ENCODE results near the gene L3HYPDH.

The L3HYPDH gene

DNA sequence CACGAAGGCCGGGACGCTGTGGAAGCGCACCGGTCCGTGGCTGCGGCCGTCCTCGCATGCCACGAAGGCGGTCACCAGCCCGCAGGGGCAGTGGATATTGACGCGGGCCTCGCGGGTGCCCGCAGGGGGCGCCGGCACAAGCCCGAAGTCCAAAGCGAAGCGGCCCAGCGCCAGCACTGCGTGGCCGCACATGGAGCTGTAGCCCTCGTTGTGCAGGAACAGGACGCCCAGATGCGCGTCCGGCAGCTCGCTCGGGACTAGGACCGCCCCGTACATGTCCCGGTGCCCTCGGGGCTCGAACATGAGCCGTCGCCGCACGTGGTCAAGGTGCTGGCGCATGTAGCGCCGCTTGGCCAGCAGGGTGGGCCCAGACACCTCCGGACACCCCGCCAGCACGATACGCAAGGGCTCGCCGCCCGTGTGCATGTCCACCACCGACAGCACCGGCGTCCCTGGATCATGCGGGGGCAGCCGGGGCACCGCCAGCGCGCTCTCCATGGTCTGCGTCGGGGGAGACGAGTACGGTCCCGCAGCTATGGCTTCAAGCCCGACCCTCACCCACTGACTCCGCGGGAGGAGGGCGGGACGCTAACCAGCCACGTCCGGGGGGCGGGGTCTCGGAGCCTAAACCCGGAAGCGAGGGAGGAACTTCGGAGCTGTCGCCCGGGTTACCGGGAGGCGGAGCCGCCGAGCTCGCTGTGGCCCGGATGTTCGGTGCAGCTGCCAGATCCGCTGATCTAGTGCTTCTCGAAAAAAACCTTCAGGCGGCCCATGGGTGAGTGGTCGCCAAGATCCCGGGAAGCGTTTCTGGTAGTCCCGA lies at the start of gene L3HYPDH, which contains the start of gene JKAMP:
TSS of gene L3HYPDH (minus strand) at position 590 of the 820 bp plus-strand sequence. CDS start at position 498, 92 bp downstream.
TSS of gene JKAMP (plus strand) at position 699 of the 820 bp plus-strand sequence. CDS start at position 772, 73 bp downstream.
- peak; percentile 94 for DNase-seq

GRCh38 chr14:59532419-59532818 lies 48.2 kb upstream of the L3HYPDH start:
- DNase-seq, result no peak

- no peak for DNase-seq
Observed at GRCh38 chr14:59530349-59530748, 46.1 kb upstream of the L3HYPDH start.

DNA sequence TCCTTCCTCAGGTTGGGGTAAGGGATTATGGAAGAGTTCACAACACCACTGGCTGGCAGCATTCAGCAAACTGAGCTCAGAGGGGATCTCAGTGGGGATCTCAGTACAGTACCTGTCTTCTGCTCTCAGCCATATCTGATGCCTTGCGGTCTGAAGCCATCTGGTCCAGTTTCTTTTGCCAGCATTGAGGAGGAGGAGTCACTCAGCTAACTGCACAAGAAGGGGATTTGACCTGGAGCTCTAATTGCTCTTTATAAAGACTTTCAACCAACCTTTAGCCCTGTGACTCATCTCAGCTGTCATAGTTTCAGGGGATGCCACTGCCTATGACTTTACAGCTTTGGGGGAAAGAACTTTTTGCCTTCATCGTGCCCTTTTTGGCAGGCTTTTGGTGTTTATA lies 45.0 kb upstream of the L3HYPDH start:
- no peak for DNase-seq

- no peak for DNase-seq
Observed at GRCh38 chr14:59520224-59520623, 36.0 kb upstream of the L3HYPDH start.

DNA sequence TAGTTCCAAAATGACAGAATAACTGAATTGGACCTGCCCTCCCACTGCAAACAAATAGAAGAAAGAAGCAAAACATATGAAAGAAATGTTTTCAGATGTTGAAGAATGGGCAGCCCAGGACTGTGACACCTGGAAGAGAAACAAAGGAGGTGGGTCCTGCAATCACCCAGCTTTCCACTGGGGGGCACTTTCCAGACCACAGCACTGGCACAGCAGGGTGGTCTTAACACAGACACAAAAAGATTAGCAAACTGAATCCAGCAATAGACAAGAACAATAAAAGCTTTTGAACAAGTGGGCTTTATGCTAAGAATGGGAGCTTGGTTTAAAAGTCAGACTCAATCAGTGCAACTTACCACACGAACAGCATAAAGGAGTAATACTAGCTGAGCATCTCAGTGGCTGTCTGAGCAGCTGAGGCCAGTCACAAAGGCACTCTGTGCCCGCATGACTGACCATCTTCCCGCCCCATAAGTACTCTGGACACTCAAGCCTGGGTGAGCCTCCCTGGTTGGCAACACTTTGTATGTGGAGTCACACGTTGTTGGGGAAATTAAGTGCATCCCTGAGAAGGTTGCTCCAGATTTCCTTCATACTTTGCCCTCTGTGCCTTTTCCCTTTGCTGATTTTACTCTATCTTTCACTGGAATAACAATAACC lies 27.8 kb upstream of the L3HYPDH start:
- peak; percentile 2 for DNase-seq

GRCh38 chr14:59510966-59511365 lies 26.8 kb upstream of the L3HYPDH start:
- no peak for DNase-seq

- no peak for DNase-seq
Observed at GRCh38 chr14:59510001-59510400, 25.8 kb upstream of the L3HYPDH start.

GRCh38 chr14:59509101-59509500 lies 24.9 kb upstream of the L3HYPDH start:
- DNase-seq, result no peak

DNA sequence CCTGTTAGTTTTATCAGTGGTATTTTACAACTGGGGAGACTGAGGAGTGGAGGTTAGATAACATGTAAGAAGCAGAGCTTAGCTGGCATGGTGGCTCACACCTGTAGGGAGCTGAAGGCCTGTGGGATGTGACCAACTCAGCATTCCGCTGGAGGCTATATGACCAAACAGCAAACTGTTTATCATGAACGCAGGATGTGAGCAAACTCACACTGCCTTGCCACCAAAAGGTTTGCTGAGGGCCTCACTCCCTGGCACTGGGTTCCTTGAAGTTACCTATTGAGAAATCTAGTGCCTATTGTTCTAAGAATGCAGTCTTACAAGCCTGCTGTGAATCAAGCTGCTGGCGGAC lies 23.5 kb upstream of the L3HYPDH start:
- no peak for DNase-seq

- DNase-seq, result peak; percentile 81
Observed at GRCh38 chr14:59507063-59507751, 23.0 kb upstream of the L3HYPDH start.

DNA sequence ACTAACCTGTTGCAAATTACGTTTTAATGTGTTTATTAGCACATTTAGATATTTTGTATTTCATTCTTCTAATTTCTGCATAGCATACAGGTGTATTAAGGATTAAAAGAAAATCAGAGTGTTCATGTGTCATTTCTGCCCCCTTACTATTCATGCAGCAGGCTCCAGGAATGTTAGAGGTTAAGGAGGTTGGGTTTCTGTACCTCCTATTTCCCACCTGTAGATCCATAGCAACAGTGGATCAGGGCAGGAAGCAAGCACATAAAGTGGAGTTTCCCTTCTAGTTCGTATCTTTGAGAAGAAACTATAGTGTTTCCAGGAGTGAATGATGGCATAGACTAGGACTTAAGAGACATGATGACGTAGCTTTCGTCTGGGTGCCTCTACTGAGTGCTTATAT lies 19.0 kb upstream of the L3HYPDH start:
- DNase-seq, result no peak

DNA sequence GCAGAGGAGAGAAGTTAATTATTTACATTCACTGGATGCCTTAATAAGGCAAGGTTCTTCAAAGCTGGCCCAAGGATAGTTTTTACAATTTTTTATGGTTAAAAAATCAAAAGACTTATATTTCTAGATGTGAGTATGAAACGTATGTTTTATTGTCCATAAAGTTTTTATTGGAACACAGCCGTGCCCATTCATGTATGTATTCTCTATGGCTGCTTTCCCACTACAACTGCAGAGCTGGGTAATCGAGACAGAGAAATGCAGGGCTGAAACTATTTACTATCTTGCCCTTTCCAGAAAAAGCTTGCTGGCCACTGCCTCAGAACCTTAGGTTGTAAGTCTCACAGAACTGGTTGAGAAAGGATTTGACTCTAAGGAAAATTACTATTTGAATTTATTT lies 16.5 kb upstream of the L3HYPDH start:
- no peak for DNase-seq

DNA sequence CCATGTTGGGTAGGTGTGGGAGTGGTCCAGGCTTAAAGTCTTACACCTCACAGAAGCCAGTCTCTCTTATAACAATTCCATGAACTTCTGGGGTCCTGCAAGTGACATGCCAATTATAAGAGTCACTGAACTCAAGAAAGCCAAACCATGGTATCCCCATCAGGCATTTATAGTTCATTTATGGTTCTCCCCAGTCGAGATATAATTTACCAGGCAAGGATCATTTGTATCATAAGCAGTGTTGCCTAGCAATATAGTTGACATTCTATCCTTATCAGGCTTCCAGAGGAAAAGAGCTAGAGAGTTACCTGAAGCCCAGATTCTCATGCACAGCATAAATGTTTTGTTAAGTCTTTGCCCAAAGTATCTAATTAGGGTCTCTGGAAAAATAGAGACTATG lies 8.2 kb upstream of the L3HYPDH start:
- DNase-seq, result no peak

GRCh38 chr14:59490756-59491155 lies 6.5 kb upstream of the L3HYPDH start:
- no peak for DNase-seq

- no peak for DNase-seq
Observed at GRCh38 chr14:59484639-59485175, 499 bp upstream of the L3HYPDH start.

- no peak for DNase-seq
Observed at GRCh38 chr14:59483363-59483762, 845 bp downstream of the L3HYPDH start.

DNA sequence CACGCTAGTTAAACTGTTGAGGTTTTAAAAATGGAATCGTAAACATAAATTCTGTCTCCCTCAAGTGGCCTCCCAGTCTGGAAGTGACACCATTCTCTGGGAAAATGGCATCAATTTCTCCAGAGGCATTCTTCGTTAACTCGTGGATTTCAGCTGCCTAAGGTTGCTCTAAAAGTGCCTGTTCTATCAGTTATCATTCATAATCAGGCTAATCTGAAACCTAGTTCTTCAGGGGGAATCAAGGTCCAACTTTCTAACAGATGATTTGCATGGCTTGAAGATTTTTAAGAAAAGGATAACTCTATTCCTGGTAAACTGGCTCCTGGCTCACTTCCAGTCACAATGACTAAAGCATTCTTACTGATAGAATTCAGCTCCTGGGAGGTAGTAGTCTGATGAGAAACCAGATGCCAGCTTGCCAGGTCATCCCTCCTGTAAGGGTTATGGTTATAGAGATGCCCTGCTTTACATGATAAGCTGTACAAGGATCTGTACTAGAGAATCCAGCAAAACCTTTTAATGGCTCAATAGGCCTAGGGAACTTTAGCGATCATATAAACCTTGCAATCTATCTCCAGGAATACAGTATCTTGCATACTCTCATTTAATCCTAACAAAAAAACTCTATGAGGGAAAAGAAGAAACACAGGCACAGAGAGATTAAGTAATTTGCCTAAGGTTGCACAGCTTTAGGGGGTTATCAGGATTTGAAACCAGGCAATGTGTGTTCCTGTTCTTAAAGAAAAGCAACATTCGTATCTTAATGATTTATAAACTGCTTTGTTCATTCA lies 1.5 kb downstream of the L3HYPDH start:
- peak; percentile 55 for DNase-seq

GRCh38 chr14:59481871-59482540 lies 2.2 kb downstream of the L3HYPDH start:
- DNase-seq, result peak; percentile 36

- no peak for DNase-seq
Observed at GRCh38 chr14:59481407-59481806, 2.8 kb downstream of the L3HYPDH start.

DNA sequence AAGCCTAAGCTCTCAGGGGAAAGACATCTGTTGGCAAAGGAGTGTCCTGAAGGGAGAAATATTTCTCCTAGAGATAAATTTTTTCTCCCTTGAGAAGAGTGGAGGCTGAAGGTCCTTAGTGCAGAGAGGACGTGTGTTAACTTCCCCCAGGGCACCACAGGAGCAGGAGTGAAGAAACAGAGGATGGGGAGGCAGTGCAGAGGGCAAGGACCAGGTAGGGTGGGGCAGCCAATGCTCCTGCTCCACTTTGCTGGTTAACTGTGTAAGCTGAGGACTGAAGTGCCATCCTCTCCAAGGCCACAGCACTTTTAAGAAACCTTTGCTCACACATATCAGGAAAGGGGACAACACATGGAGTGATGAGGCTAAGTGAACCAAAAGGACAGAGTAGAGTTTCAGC lies 4.0 kb downstream of the L3HYPDH start:
- no peak for DNase-seq

- DNase-seq, result no peak
Observed at GRCh38 chr14:59478540-59478939, 5.7 kb downstream of the L3HYPDH start.

All from OCI-M1 (cell line).